OCI-LY1 (cell line): Measurements from ENCODE around the gene SPTB.

Experiments
- H2AFZ ChIP-seq: fragments of 200-600 bp; sonication (generic), shearing (Covaris generic); 2 replicates; pipeline ENCODE4 v1.6.0; 2014; ENCODE audit warnings: antibody characterized with exemption, mild to moderate bottlenecking, low read length
- H3F3A ChIP-seq: fragments of 200-600 bp; sonication (generic), shearing (Covaris generic); 2 replicates; pipeline ENCODE4 v1.6.0; 2014; ENCODE audit warnings: mild to moderate bottlenecking, antibody characterized with exemption, low read length, moderate library complexity; ENCODE audit not compliant: insufficient read depth
- H3K27ac ChIP-seq: fragments of 200-600 bp; sonication (generic); 2 replicates; pipeline ENCODE4 v1.5.1; 2014; ENCODE audit warnings: low read length, mixed run types, mild to moderate bottlenecking, low read depth; ENCODE audit not compliant: poor library complexity, severe bottlenecking
- H3K27me3 ChIP-seq: fragments of 200-600 bp; sonication (generic); 2 replicates; pipeline ENCODE4 v1.6.0; 2014; ENCODE audit warnings: antibody characterized with exemption, mild to moderate bottlenecking, low read length, moderate library complexity; ENCODE audit not compliant: insufficient read depth
- H3K36me3 ChIP-seq: fragments of 200-600 bp; sonication (generic); 2 replicates; pipeline ENCODE4 v1.6.1; 2014; ENCODE audit warnings: mild to moderate bottlenecking, antibody characterized with exemption, low read length, moderate library complexity, mixed read lengths; ENCODE audit not compliant: insufficient read depth
- H3K4me1 ChIP-seq: fragments of 200-600 bp; sonication (generic); 2 replicates; pipeline ENCODE4 v1.5.1; 2014; ENCODE audit warnings: mild to moderate bottlenecking, low read length, moderate library complexity; ENCODE audit not compliant: insufficient read depth, severe bottlenecking
- H3K4me2 ChIP-seq: fragments of 200-600 bp; sonication (generic), shearing (Covaris generic); 2 replicates; pipeline ENCODE4 v1.6.1; 2014; ENCODE audit warnings: low read length
- H3K4me3 ChIP-seq: fragments of 200-600 bp; sonication (generic); 2 replicates; pipeline ENCODE4 v1.5.1; 2014; ENCODE audit warnings: low read length, low read depth, mild to moderate bottlenecking, mixed read lengths; ENCODE audit not compliant: poor library complexity, severe bottlenecking
- H3K79me2 ChIP-seq: fragments of 200-600 bp; shearing (Covaris generic); 2 replicates; pipeline ENCODE4 v1.6.1; 2016; ENCODE audit warnings: mixed run types, low read length, mixed read lengths; ENCODE audit not compliant: insufficient read depth
- H3K9ac ChIP-seq: fragments of 200-600 bp; sonication (generic), shearing (Covaris generic); 2 replicates; pipeline ENCODE4 v1.6.1; 2014; ENCODE audit warnings: mild to moderate bottlenecking, low read length, mixed read lengths
- H3K9me2 ChIP-seq: fragments of 200-600 bp; sonication (generic), shearing (Covaris generic); 2 replicates; pipeline ENCODE4 v1.6.1; 2014; ENCODE audit warnings: low read depth, mild to moderate bottlenecking, low read length, mixed read lengths
- H3K9me3 ChIP-seq: fragments of 200-600 bp; shearing (Covaris generic); 2 replicates; pipeline ENCODE4 v1.6.1; 2014; ENCODE audit warnings: low read length, mixed read lengths
- H4K20me1 ChIP-seq: fragments of 200-600 bp; sonication (generic), shearing (Covaris generic); 2 replicates; pipeline ENCODE4 v1.6.0; 2016; ENCODE audit warnings: mild to moderate bottlenecking, low read length; ENCODE audit not compliant: insufficient read depth
- CTCF ChIP-seq: fragments of 200-600 bp; sonication (generic), shearing (Covaris generic); IDR thresholded peaks from 2 replicates; pipeline ENCODE4 v1.5.1; 2017; ENCODE audit warnings: mild to moderate bottlenecking, antibody characterized with exemption, low read length, moderate library complexity, mixed read lengths
- EZH2 ChIP-seq: fragments of 200-600 bp; sonication (generic), shearing (Covaris generic); IDR thresholded peaks from 2 replicates; pipeline ENCODE4 v1.8.0; 2017; ENCODE audit warnings: borderline replicate concordance, mixed run types, mild to moderate bottlenecking, antibody characterized with exemption, low read length, moderate library complexity, mixed read lengths

Gene SPTB

DNA sequence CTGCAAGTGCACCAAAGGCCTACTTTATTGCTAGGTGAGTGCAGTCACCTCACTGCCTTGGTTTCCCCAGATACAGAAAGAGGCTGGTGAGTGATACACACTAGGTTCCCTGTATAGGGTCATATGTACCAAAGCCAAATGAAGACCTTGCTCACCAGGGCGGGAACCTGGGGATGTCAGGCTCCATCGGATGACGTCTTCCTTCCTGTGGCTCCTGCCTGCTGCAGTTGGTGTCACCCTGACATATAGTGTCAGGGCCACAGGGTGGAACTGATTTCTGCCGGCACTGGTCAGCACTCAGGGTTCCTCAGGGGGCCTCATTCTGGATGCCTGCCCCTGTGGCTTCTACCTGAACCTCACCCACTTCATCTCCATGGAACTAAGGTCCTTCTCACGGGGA lies 132.4 kb downstream of the SPTB start:
- no peak overlapping the region for H3K4me3 ChIP-seq
- H3K27ac ChIP-seq, result no peak overlapping the region
- no peak overlapping the region for H3K4me2 ChIP-seq
- no peaks in the 10 kb centered on the region for H3K79me2 ChIP-seq
- H3K27me3 ChIP-seq, result peaks cover 7% of the 10 kb centered on the region; the same call in 1 of the 2 replicates
- no peaks in the 10 kb centered on the region for H3F3A ChIP-seq
- no peaks in the 10 kb centered on the region for H3K4me1 ChIP-seq
- H3K9me2 ChIP-seq, result no peaks in the 10 kb centered on the region
- H2AFZ ChIP-seq, result no peak overlapping the region
- TF ChIP-seq CTCF, result no peak
- no peaks in the 10 kb centered on the region for H3K36me3 ChIP-seq
- no peaks in the 10 kb centered on the region for H3K9me3 ChIP-seq
- no peak overlapping the region for H3K9ac ChIP-seq
- no peaks in the 10 kb centered on the region for H4K20me1 ChIP-seq

DNA sequence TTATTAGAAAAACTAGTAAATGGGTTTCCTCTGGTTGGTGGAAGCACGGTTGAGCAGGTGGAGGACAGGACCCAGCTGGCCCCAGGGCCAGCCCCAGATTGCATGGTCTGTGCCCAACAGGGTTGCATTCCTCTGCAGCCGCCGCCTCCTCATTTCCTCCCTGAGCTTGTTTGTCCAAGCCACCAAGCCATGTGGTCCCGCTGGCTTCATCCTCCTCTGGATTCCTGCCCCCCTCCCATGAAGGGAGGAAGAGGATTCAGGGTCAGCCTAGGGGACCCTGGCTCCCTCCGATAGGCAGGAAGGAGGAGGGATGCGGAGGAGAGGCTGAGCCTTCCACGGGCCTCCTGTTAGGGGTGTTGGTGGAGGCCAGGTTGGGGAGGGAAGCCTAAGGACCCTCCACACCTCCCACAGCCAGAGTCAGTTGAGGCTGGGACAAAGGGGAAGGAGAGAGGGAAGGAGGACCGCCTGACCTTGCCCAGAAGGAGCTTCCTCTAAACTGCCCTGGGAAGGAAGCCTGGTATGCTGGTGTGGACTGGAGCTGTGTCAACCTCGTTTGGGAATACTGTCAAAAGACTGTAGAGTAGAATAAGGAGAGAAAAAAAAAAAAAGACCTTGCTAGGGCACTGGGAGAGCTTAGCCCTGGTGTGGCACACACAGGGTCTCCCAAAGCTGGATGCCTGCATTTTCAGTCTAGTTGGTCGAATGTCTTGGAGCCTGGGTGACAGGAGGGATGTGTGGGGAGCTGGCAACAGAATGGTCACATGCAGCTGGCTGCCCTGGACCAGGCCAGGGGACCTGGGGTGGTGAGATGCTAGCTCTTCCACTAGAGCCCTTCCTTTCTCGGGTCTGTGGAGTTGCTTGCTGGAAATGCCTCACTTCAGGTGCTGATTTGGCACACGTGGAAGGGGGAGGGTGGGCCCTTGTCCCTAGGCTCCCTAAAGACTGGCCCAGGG lies 133.1 kb downstream of the SPTB start:
- TF ChIP-seq EZH2 (no peak), CTCF (no peak)
- H3K9me3 ChIP-seq, result no peaks in the 10 kb centered on the region
- H3K27me3 ChIP-seq, result peaks cover 7% of the 10 kb centered on the region; the same call in 1 of the 2 replicates
- no peaks in the 10 kb centered on the region for H3K36me3 ChIP-seq
- no peak overlapping the region for H3K4me3 ChIP-seq
- H3K9ac ChIP-seq, result no peak overlapping the region
- no peaks in the 10 kb centered on the region for H3F3A ChIP-seq
- no peaks in the 10 kb centered on the region for H3K9me2 ChIP-seq
- no peak overlapping the region for H3K27ac ChIP-seq
- no peak overlapping the region for H2AFZ ChIP-seq
- H4K20me1 ChIP-seq, result no peaks in the 10 kb centered on the region
- no peaks in the 10 kb centered on the region for H3K79me2 ChIP-seq
- H3K4me1 ChIP-seq, result no peaks in the 10 kb centered on the region
- H3K4me2 ChIP-seq, result no peak overlapping the region

GRCh38 chr14:64745511-64746091 lies 134.1 kb downstream of the SPTB start:
- no peak overlapping the region for H3K4me3 ChIP-seq
- H3K4me1 ChIP-seq, result no peaks in the 10 kb centered on the region

More at GRCh38 chr14:64745511-64746091, 134.1 kb downstream of the SPTB start:
- Histone ChIP-seq H3K36me3 (no peaks in the 10 kb centered on the region), H3K27ac (no peak overlapping the region), H2AFZ (no peak overlapping the region), H4K20me1 (no peaks in the 10 kb centered on the region), H3F3A (no peaks in the 10 kb centered on the region), H3K4me2 (no peak overlapping the region), H3K9ac (no peak overlapping the region), H3K79me2 (no peaks in the 10 kb centered on the region), H3K27me3 (peaks cover 7% of the 10 kb centered on the region; the same call in 1 of the 2 replicates), H3K9me2 (no peaks in the 10 kb centered on the region), H3K9me3 (no peaks in the 10 kb centered on the region)
- TF ChIP-seq CTCF, result no peak
- no peak for TF ChIP-seq EZH2
